T-helper 9 cell (primary cell): ENCODE measurements around the gene CACNA1C.

Source experiments
- DNase-seq: peaks from one replicate; pipeline ENCODE4 v3.0.0-alpha.2; 2020

Gene CACNA1C

GRCh38 chr12:2403221-2403976, 350.6 kb downstream of the CACNA1C start:
- no peak for DNase-seq

GRCh38 chr12:2405039-2405438, 352.3 kb downstream of the CACNA1C start:
- no peak for DNase-seq

- DNase-seq, result no peak
Measured at GRCh38 chr12:2406903-2407302, 354.1 kb downstream of the CACNA1C start.

- no peak for DNase-seq
Measured at GRCh38 chr12:2408262-2408661, 355.5 kb downstream of the CACNA1C start.

GRCh38 chr12:2409656-2410265, 357.0 kb downstream of the CACNA1C start:
- DNase-seq, result no peak

- no peak for DNase-seq
Measured at GRCh38 chr12:2410496-2410895, 357.7 kb downstream of the CACNA1C start.

GRCh38 chr12:2411011-2411410, 358.2 kb downstream of the CACNA1C start:
- DNase-seq, result no peak

- DNase-seq, result no peak
Measured at GRCh38 chr12:2411616-2412304, 359.0 kb downstream of the CACNA1C start.

- no peak for DNase-seq
Measured at GRCh38 chr12:2412305-2412643, 359.5 kb downstream of the CACNA1C start.

GRCh38 chr12:2413301-2413700, 360.5 kb downstream of the CACNA1C start:
- DNase-seq, result no peak

GRCh38 chr12:2413999-2414792, 361.4 kb downstream of the CACNA1C start:
- no peak for DNase-seq

GRCh38 chr12:2414810-2415567, 362.2 kb downstream of the CACNA1C start:
- DNase-seq, result no peak

- DNase-seq, result no peak
Measured at GRCh38 chr12:2415568-2415944, 362.8 kb downstream of the CACNA1C start.

- DNase-seq, result no peak
Measured at GRCh38 chr12:2416158-2416557, 363.4 kb downstream of the CACNA1C start.

GRCh38 chr12:2417481-2418160, 364.8 kb downstream of the CACNA1C start:
- no peak for DNase-seq

GRCh38 chr12:2418579-2418978, 365.8 kb downstream of the CACNA1C start:
- DNase-seq, result no peak

- no peak for DNase-seq
Measured at GRCh38 chr12:2422591-2422990, 369.8 kb downstream of the CACNA1C start.

- no peak for DNase-seq
Measured at GRCh38 chr12:2429032-2429431, 376.2 kb downstream of the CACNA1C start.

- no peak for DNase-seq
Measured at GRCh38 chr12:2431810-2432209, 379.0 kb downstream of the CACNA1C start.

GRCh38 chr12:2432856-2433255, 380.1 kb downstream of the CACNA1C start:
- no peak for DNase-seq

GRCh38 chr12:2435511-2435910, 382.7 kb downstream of the CACNA1C start:
- DNase-seq, result no peak
